Aorta (tissue), 5 donors: ENCODE results near the gene RBM12. TPM values are rescaled to one million over a fixed set of nuclear protein-coding genes. Genes with fewer than 3 reads are reported as not detected.

Experiments used
- ATAC-seq: fragments of 200-7000 bp; cut with Tn5 transposase; one replicate; pipeline ENCODE4 v1.9.1; 2022; ENCODE audit warnings: moderate library complexity; ENCODE audit not compliant: low FRiP score
- DNase-seq, 2 donors: peaks; one replicate each; pipeline ENCODE4 v3.0.0-alpha.2; 2020
- H3K27ac ChIP-seq, 2 donors: one replicate each; pipeline ENCODE4 v1.5.1; 2013; ENCODE audit warnings: low read length in 2 of 2, mild to moderate bottlenecking in 2 of 2, moderate library complexity in 2 of 2, control low read depth in 1 of 2, inconsistent platforms in 1 of 2, low read depth in 1 of 2
- H3K27me3 ChIP-seq, 2 donors: one replicate each; pipeline ENCODE4 v1.6.1; 2013; ENCODE audit warnings: control low read depth in 1 of 2, low read length in 1 of 2, mild to moderate bottlenecking in 1 of 2, moderate library complexity in 1 of 2; ENCODE audit not compliant: insufficient read depth in 2 of 2, control insufficient read depth in 1 of 2
- H3K36me3 ChIP-seq, 2 donors: one replicate each; pipeline ENCODE4 v1.6.1; 2013; ENCODE audit warnings: control low read depth in 1 of 2, low read length in 1 of 2, mild to moderate bottlenecking in 1 of 2; ENCODE audit not compliant: insufficient read depth in 2 of 2, control insufficient read depth in 1 of 2
- H3K4me1 ChIP-seq, 2 donors: one replicate each; pipeline ENCODE4 v1.6.1; 2013; ENCODE audit warnings: low read length in 2 of 2, control low read depth in 1 of 2, mild to moderate bottlenecking in 1 of 2, moderate library complexity in 1 of 2; ENCODE audit not compliant: insufficient read depth in 2 of 2, control insufficient read depth in 1 of 2
- H3K4me3 ChIP-seq, 2 donors: one replicate each; pipeline ENCODE4 v1.5.1; 2013; ENCODE audit warnings: low read length in 2 of 2, control low read depth in 1 of 2, mild to moderate bottlenecking in 1 of 2
- H3K9me3 ChIP-seq: one replicate; pipeline ENCODE4 v1.6.1; 2013; ENCODE audit warnings: mild to moderate bottlenecking, low read length; ENCODE audit not compliant: control insufficient read depth
- WGBS, 2 donors: extraction: QIAGEN DNeasy Blood & Tissue Kit; methylation state at CpG; one replicate each; pipeline ENCODE4 v1.1.7; 2013; 5-methylcytosine and 5-hydroxymethylcytosine counted together
- intact Hi-C, 2 donors: fragments of 100-400 bp; cut with DNase I; formaldehyde crosslinking; loops; one replicate each; pipeline versions ENCODE4 v1.14.2 to v1.15.0; 2022
- polyA plus RNA-seq, 2 donors: library from polyadenylated mRNA; stranded (reverse); fragments of 200-250 nt; gene quantifications; one replicate each; pipeline ENCODE4 v1.2.3, GENCODE V29; 2013
- total RNA-seq, 2 donors: library from RNA; stranded (reverse); fragmentation: NEBNext Ultra II Directional; extraction: Animal tissue kit (Norgen Biotek cat#: 25700); gene quantifications; one replicate each; pipeline ENCODE4 v1.2.1, GENCODE V29; 2021
- donor health status: healthy with polysubstance abuse.
- donor health status: Bipolar disorder and iron deficiency.
- donor health status: DM: no; HTN: no; CAD: no.
- donor health status: DM: no; HTN: no; CAD: no.
- donor health status: DM: yes; HTN: yes; CAD: no.

RBM12 gene
- total and polyA plus RNA-seq, 4 donors = 8.5 to 79.3 (median 44.4) TPM

DNA sequence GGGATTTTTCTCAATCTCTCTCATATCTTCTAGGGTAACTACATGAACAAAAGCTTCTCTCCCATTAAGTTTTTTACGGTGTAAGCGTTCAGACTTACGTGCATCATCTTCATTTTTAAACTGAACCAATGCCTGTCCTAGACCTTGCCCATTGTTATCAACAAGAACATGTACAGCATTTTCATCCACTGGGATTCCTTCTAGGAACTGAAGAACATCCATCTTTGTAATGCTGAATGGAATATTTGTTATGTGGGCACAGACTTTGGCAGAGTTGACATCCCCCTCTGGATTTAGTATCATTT is 11.3 kb downstream of the RBM12 start:
- intact Hi-C loops = no loop called here
- 95 to 96% methylated on average over 3 of the region's 3 CpGs for WGBS, 2 donors

DNA sequence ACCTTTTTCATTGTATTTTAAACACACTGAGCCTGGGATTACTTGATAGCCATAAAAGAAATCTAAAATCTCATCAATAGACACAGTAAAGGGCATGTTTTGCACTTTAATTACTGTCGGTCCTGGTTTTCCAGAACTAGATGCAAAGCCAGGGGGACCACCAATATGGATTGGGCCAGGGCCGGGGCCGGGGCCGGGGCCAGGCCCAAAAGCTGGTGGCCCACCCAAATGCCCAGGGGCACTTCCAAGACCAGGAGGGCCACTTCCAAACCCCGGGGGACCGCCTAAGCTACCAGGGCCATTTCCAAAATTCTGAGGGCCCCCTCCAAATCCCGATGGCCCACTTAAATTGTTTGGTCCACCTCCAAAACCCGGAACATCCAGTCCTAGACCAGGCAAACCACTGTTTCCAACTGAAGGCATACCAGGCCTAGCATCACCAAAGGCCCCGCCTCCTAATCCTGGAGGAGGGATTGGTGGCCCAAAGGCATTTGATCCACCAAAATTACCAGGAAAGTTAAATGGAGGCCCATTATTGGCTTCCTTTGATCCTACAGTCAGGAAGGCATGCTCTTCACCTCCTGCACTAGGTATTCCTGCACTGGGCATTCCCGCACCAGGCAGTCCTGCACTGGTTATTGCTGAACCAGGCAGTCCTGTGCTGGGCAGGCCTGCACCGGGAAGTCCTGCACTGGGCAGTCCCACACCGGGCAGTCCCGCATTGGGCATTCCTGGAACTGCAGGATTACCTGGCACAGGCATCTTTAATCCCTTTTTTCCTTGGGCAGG is 11.9 kb downstream of the RBM12 start:
- Histone ChIP-seq H3K9me3 (no peaks in the 10 kb centered on the region), H3K4me1 (peaks cover 0 to 3% of the 10 kb centered on the region in 2 donors), H3K27me3 (no peaks in the 10 kb centered on the region), H3K27ac (no peak overlapping the region), H3K4me3 (no peak overlapping the region), H3K36me3 (peaks cover 0 to 6% of the 10 kb centered on the region in 2 donors)
- no peak for ATAC-seq
- no peak for DNase-seq
- intact Hi-C loops = no loop called here
- WGBS, 2 donors = 97 to 98% methylated on average over 13 of the region's 13 CpGs

More for the DNA sequence above, 11.3 kb downstream of the RBM12 start:
- Histone ChIP-seq H3K27ac (no peak overlapping the region), H3K36me3 (peaks cover 0 to 6% of the 10 kb centered on the region in 2 donors), H3K4me1 (peaks cover 0 to 3% of the 10 kb centered on the region in 2 donors), H3K9me3 (no peaks in the 10 kb centered on the region), H3K27me3 (no peaks in the 10 kb centered on the region), H3K4me3 (no peak overlapping the region)
- ATAC-seq (no peak), DNase-seq (no peak)

DNA sequence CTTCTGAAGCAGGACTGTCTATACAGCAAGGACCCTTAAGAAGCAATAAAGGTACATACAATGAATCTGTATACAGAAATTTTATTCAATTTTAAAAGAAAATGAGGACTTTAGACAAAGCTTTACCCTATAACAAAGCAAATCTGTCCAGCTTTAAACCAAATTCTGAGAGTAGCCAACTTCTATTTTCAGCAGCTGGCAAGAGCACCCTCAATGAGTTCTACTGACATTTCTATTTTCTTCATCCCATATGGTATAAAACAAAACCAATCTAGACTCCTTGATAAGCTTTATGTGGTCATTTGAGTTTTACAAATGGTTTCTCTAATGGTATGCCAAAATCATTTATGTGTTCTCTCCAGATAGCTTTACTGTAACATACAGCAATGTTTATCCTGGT is 12.7 kb downstream of the RBM12 start:
- H3K27ac ChIP-seq = no peak overlapping the region
- intact Hi-C loops = no loop called here
- peaks cover 0 to 6% of the 10 kb centered on the region in 2 donors for H3K36me3 ChIP-seq
- ATAC-seq (no peak), DNase-seq (no peak)
- peaks cover 0 to 3% of the 10 kb centered on the region in 2 donors for H3K4me1 ChIP-seq
- H3K4me3 ChIP-seq = no peak overlapping the region
- H3K27me3 ChIP-seq = no peaks in the 10 kb centered on the region
- no peaks in the 10 kb centered on the region for H3K9me3 ChIP-seq

DNA sequence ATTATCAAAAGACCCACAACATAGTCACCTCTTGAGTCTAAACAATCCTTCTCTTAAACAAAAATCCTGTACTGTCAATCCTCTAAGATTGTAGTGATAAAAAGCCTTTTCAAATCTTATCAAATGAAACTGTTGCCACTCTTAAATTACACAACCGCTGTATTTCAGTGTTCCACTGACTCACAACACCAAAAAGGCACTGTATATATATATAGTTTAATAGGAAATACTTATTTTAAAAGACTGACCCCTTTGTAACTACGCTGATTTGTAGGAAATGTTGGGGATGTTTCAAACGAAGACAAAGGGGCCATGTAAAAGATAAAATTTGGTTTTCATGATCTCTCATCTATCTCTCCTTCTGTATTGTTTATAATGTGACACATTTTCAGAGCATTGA is 14.1 kb downstream of the RBM12 start:
- H3K4me3 ChIP-seq = no peak overlapping the region
- intact Hi-C loops = no loop called here
- H3K4me1 ChIP-seq = peaks cover 0 to 3% of the 10 kb centered on the region in 2 donors
- DNase-seq (no peak), ATAC-seq (no peak)
- no peak overlapping the region for H3K27ac ChIP-seq
- peaks cover 0 to 6% of the 10 kb centered on the region in 2 donors for H3K36me3 ChIP-seq
- H3K9me3 ChIP-seq = no peaks in the 10 kb centered on the region
- WGBS, 2 donors = 72 to 73% methylated on average over 3 of the region's 3 CpGs
- no peaks in the 10 kb centered on the region for H3K27me3 ChIP-seq

DNA sequence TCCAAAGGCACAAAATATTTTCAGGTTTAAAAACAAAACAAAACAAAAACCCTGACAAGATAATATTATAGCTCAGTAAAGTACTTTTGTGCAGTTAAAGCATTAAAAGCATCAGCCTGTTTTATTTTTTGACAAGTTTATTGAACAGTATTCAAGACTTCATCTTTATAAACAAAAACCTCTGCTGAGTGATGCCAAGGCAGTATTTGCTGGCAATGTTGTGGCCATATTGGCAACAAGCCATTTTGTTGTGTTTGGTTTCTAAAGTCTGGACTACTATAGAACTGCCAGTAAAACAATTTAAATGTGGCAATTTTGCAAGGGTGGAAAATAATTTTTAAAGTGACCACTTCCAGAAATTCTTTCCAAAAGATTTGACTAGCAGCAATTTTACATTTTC is 15.9 kb downstream of the RBM12 start:
- Histone ChIP-seq H3K4me1 (peaks cover 0 to 3% of the 10 kb centered on the region in 2 donors), H3K27me3 (no peaks in the 10 kb centered on the region), H3K9me3 (no peaks in the 10 kb centered on the region), H3K27ac (no peak overlapping the region), H3K36me3 (no peaks in the 10 kb centered on the region), H3K4me3 (no peak overlapping the region)
- ATAC-seq (no peak), DNase-seq (no peak)
- intact Hi-C loops = no loop called here

DNA sequence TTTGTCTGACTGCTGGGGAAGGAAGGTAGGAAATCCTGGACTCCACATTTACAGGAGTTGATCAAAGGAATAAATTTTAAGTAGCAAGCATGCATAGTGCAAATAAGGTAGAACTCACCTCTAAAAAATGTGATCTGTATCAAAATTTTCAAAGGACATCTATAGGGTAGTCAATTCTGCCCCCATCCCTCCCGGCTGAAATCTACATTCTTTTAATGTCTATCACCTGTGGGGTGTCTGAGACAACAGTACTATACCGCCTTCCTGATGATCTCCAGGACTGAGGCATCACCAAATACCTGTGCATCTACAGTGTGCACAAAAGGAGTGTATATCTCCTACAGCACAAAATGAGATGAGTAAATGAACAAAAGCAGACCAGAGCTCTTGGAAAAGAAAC is 19.9 kb downstream of the RBM12 start:
- no peak for DNase-seq
- Histone ChIP-seq H3K4me3 (no peak overlapping the region), H3K9me3 (no peaks in the 10 kb centered on the region), H3K27ac (no peak overlapping the region), H3K4me1 (peaks cover 0 to 3% of the 10 kb centered on the region in 2 donors), H3K36me3 (no peaks in the 10 kb centered on the region), H3K27me3 (no peaks in the 10 kb centered on the region)
- no peak for ATAC-seq
- intact Hi-C loops = no loop called here
- 80 to 83% methylated on average over 2 of the region's 2 CpGs for WGBS, 2 donors

DNA sequence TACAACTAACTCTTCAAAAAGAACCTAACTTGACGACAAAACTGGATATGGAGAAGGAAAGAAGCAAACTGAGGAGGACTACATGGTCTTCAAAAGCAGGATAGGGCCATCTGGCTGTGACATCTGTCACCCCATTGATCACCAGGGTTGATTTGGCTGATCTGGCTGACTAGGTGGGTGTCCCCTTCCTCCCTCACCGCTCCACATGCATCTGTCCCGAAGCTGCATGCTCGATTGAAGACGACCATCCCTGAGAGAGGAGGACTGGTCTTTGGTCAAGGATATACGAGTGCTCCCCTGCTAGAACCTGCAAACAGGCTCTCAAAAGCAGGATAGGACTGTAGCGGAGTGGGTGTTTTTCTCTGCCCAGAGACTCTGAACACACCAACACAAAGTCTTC is 21.7 kb downstream of the RBM12 start:
- ATAC-seq = no peak
- Histone ChIP-seq H3K27me3 (no peaks in the 10 kb centered on the region), H3K9me3 (no peaks in the 10 kb centered on the region), H3K36me3 (no peaks in the 10 kb centered on the region), H3K4me3 (no peak overlapping the region), H3K4me1 (no peaks in the 10 kb centered on the region), H3K27ac (no peak overlapping the region)
- DNase-seq = no peak
- WGBS, 2 donors = 89 to 93% methylated on average over 7 of the region's 7 CpGs
- intact Hi-C loops = no loop called here

DNA sequence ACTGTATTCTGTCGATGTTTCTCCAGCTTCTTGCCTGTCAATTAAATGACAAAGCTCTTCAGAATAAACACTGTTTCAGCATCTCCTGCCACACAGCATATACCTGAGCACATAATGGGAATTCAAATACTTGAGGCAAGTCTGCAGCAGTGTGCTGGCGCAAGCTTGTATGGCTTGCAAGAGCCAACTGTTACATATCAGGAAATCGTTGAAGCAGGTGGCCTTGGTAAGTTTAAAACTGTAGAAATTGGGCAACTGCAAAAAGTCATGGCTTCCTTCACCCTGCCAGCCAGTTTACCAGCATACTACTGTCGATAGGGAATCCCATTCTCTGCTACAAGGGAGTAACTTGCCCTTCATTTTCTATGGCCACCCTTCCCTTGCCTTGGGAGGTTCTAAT is 23.0 kb downstream of the RBM12 start:
- DNase-seq (no peak), ATAC-seq (no peak)
- Histone ChIP-seq H3K4me1 (no peaks in the 10 kb centered on the region), H3K27ac (no peak overlapping the region), H3K4me3 (no peak overlapping the region), H3K9me3 (no peaks in the 10 kb centered on the region), H3K36me3 (no peaks in the 10 kb centered on the region), H3K27me3 (no peaks in the 10 kb centered on the region)
- intact Hi-C loops = no loop called here
- WGBS, 2 donors = 90% methylated on average over 4 of the region's 4 CpGs

DNA sequence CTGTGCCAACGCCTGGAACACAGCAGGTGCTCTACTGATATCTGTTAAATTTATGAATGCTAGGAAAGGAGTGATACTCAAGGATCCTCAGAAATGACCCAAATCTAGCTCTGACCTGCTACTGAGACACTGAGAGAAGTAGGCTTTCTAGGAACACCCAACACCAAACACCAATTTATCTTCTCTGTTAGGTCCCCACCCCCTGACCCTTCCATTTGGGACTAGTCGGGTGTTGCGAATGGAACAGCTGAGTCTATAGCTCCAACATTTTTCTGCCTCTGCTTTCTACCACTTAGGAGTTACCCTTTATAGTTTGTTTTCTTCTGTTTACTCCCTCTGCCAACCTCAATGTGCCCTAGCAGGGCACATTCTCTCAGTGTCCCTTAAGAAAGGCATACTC is 24.0 kb downstream of the RBM12 start:
- Histone ChIP-seq H3K4me3 (no peak overlapping the region), H3K9me3 (no peaks in the 10 kb centered on the region), H3K27me3 (no peaks in the 10 kb centered on the region), H3K36me3 (no peaks in the 10 kb centered on the region), H3K27ac (no peak overlapping the region), H3K4me1 (no peaks in the 10 kb centered on the region)
- intact Hi-C loops = no loop called here
- ATAC-seq (no peak), DNase-seq (no peak)
- WGBS, 2 donors = 78 to 80% methylated on average over 3 of the region's 3 CpGs
